HG02943 (cell line): Measurements from ENCODE around the gene PDK3.

ENCODE experiments used
- ATAC-seq: cut with Tn5 transposase; IDR thresholded peaks from one replicate; pipeline ENCODE4 v1.9.1; 2021; ENCODE audit warnings: mild to moderate bottlenecking, low read depth, moderate library complexity; ENCODE audit not compliant: unreplicated experiment

Gene PDK3

DNA sequence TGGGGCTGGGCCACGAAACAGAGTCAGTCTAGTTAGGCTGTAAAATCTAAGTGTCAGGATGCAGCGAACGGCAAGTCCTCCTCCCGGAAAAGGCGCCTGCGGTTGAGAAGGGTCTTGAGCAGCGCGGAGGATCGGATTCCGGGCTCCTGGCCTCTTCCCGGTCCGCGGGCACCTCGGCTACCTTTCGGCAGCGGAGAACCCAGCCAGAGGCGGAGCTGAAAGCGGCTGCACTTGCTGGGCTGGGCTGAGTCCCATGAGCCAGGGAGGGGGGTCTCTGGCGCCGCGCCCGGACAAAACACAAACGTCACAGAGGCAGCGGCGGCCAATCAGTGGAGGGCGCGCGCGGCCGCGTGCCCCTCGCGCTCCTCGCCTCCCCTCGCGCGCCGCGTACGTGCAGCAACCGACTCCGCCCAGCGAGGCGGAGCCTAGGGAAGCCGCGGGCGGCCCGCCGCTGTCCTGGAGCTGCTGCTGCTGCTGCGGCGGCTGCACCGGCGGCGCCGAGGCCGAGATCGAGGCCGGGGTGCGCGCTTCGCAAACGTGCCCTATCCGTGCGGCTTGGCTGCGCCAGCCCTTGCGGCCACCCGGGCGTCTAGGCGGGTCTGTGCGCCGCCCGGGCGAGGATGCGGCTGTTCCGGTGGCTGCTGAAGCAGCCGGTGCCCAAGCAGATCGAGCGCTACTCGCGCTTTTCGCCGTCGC, at the start of gene PDK3:
PDK3 (plus strand) TSS at position 451 of the 696 bp plus-strand sequence; CDS start at position 621, 170 bp downstream.
- peak; percentile 91 for ATAC-seq

DNA sequence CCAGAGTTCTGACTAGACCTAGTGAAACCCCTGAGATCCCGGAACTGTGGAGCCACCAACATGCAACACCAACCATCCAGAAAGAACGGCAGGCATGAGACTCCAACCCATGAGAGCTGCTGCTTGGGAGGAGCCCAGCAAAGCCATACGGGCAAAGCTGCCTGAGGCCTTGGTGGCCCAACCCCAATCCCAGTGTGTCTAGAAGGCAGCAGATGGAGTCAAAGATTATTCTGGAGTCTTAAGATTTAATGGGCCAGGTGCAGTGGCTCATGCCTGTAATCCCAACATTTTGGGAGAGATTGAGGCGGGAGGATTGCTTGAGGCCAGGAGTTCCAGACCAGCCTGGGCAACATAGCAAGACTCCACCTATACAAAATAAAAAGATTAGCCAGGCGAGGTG, 49.2 kb upstream of the PDK3 start:
- ATAC-seq: no peak

DNA sequence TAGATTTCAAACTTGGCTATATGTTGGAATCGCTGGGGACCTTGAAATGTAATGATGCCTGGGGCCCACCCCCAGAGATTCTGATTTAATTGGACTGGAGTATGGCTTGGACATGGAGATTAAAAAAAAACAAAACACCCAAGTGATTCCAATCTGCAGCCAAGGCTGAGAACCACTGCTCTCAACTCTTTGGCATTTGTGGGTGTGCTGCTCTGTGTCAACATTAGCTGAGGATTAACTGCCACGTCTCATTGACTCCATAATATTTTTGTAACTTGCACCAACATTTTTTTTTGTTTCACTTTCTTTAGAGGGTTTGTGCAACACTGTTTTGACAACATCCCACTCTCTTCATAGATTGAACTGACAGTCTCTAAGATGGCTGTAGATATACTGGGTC, 41.1 kb upstream of the PDK3 start:
- ATAC-seq: no peak

DNA sequence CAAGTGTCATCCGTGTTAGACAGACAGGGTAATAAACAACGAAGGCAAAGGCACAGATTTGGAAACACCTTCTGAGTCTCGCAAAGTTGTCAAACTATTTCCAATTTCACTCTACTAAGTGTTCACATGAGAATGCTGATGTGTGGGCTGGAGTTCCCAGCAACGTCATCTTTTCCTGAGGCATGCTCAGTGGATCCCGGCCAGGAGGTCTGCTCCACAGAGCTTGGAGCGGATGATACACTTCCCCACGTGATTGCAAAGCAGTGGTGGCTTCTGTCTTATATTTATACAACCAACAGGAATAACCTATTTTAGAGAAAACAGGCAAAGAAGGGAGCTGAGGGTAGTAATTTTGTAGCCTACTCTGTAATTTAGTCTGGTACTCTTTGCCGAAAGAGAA, 40.1 kb upstream of the PDK3 start:
- no peak for ATAC-seq

DNA sequence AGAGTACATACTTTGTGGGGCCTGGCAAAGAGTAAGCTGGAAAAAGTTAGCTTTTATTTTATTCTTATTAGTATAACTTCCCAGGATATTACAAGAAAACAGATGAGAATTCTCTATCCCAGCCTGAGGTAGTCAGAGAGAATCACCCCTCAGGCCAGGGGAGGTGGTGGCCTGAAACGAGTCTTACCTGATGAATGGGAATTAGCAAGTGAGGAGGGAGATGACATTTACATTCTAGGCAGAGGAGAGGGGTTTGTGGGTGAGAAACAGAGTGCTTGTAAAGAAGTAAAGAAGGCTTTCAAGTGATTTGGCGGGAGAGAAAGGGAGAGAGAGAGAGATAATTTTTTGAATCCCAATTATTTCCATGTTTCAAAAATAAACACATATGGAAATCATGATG, 39.3 kb upstream of the PDK3 start:
- no peak for ATAC-seq

DNA sequence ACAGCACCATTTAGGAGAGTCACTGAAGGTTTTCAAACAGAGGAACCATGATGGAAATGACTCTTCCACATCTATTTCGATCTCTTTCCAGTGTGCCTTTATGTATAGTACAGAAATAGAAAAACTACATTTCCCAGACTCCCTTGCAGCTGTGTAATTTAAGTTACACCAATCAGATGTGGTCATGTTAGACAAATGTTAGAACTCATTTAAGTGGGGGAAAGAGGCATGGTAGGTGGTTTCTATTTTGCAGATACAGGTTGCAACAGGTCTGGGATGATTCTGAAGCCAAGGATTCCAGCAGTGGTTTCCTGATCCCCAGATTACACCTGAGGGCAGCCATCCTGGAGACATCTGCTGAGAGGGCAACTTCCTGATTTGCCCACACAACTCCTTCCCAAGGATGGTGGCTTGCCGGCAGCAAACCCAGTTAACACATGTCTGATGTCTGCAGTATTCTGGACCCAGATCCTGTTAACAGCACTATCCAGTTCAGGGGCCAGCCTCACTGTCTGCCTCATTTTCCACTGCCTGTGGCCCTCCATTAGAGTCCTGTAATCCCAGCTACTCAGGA, 38.7 kb upstream of the PDK3 start:
- no peak for ATAC-seq

DNA sequence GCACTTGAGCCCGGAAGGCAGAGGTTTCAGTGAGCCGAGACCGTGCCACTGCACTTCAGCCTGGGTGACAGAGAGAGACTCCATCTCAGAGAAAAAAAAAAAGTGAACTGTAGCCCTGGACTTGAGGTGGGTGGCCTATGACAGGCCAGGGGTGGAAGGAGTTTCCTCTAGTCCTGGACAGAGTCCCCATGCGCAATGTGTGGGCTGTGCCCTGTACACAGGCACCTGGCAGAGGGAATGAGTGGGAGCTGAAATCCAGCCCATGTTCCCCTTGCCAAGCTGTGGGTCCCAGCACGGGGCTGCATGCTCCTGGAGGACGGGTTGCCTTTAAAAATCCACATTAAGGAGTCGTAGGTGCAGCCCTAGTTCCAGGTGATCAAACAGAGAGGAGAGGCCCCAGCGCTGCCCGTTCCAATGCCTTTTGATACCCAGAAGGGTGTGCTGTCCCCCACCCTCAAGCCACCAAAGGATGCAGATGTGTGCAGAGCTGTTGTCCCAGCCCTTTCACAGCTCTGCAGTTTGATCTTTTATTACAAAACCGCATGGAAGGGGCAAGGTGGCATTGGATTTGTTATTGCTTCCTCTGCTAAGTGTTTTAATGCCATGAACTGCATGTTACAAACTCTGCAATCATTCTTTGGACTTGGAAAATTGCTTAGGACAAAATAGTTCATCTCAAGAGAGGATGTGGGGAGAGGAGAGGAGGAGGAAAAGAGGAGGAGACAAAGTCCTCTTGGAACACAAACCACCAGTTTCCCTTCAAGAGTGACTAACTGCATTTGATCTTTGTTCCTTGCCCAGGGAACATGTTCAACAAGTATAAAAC, 38.0 kb upstream of the PDK3 start:
- no peak for ATAC-seq

DNA sequence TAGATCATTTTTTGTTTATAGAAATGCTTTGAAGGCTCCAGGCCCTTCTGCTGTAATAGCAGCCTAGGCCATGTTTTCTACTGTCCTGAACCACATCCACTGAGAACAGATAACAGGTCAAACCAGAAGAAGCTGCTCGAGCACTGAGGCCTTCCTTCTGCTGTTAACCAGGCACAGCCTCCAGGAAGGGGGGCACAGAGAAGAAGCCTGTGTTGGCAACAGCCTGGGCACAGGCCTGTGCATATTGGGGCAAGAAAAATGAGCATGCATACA, 37.4 kb upstream of the PDK3 start:
- no peak for ATAC-seq

DNA sequence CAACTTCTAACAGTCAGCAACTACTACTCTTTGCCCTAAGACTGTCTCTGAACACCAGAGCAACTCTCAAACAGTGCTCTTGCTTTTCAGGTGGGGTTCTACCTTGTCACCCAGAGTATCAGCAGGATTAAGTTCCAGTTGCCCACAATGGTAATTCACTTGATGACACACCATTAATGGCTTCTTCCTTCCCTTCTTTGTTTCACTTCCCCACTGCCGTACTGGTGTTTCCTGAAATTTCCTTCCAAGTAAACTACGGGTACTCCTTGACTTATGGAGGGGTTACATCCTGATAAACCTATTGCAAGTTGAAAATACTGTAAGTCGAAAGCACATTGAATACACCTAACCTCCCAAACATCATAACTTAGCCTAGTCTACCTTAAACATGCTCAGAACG, 36.6 kb upstream of the PDK3 start:
- no peak for ATAC-seq

DNA sequence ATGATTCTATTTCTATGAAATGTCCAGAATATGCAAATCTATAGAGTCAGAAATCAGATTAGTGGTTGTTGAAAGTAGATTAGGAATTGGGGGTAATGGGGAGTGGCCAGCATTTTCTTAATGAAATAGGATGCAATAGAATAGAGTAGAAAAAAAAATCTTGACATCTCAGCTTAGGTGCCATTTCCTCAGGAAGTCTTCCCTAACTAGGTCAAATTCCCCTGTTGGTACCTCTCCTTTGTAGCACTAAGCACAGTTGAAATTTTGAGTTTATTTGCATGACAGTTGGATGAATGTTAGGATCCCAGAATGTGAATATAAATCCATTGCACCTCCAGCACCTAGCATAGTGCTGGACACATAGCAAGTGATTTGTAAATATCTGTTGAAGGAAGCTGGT, 30.0 kb upstream of the PDK3 start:
- ATAC-seq: no peak

DNA sequence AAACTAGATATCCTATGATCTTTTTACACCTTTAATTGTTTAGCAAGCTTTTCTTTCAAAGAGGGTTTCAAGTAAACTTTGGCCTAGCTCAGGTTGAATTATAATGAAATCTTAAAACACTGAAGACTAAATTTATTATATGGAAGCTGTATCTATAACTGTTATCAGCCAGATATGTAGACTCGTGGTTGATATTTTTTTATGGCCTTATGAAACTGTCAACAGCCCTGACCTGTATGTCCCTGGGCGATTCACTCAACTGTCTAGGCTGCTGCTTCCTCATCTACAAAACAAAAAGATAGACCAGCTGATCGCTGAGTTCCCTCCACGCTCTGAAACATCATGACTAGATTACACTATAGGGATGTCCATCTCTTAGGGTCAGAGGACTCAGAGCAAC, 21.2 kb upstream of the PDK3 start:
- ATAC-seq: no peak

DNA sequence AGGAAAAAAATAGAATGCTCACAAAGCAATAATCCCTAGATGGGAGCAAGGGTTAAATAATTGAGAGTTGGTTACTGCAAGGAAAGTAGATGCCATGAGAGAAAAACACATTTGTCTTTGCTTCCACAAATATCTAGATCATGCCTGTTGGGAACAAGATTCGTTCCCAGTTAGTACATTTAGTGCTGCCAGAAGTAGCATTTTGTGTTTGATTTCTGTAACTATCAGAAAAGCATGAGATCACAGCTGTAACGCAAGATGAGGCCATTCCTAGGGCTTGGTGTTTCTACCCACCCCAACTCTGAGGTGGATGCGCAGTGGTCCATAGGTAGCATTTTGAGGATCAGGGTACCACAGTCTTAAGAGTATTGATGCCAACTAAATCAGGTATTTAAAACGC, 20.4 kb upstream of the PDK3 start:
- no peak for ATAC-seq

DNA sequence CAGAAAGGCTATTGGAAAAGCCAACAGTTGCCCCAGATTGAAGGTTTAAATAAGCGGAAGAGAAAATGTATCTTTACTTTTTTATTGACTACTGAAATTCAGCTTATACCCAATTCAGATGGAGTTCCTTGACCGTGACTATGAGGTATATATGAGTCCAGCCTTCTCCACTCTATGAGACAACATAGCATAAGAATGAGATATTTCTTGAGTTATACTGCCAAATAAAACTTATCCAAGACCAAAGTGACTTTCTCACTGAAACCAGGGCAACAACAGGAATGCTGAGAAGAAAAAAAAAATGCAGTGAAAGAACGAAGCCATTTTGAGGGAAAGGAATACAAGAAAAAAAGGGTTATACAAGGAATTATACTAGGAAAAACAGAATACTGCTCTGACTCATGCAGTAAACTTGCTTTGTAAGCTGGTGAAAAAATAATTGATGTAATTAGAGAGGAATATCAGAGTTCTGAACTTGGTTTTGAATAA, 16.3 kb upstream of the PDK3 start:
- no peak for ATAC-seq

DNA sequence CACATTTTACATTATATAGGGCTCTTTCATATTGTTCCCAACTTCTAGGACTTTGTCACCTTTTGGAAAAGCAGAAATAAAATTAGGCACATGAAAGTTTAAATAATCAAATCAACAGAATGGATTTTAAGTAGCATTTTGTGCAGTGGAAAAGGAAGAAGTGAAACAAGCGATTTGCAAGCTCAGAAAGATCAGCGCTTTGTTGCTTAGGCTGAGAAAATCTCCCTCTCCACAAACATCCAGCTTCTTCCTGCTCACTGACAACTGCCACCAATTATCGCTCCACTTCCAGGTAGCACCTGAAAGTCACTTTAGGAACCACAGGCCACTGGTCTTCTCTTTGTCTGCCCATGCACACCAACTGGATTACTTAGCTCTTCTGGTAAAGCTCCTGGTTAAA, 2.0 kb upstream of the PDK3 start:
- ATAC-seq: no peak

DNA sequence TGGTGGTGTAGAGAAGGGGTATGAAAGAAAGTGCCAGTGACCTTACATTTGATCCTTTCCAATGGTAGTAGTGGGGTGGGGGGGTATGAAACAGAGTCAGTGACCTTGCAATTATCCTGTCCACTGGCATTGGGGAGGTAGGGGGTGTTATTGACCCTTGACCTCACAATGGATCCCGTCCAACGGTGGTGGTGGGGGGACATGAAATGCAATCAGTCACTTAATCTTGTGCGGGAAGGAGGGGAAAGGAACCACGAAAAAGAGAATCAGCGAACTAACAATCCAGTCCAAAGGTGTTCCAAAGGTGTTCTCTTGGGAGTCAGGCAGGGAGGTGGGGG, 619 bp upstream of the PDK3 start:
- no peak for ATAC-seq

DNA sequence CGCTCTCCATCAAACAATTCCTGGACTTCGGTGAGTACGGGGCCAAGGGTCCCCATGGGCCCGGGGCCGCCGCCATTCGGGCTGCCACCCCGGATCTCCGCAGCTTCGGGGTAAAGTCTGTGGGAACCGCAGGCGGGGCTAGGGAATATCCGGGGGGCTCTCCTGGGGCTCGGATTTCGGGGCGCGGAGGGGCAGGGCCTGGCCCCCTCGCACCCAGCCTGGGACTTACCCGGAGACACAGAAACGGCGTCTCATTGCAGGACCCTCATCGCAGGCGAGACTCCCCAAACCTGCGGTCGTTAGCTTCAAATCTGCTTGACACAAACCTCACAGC, 413 bp downstream of the PDK3 start:
- peak; percentile 10 for ATAC-seq

DNA sequence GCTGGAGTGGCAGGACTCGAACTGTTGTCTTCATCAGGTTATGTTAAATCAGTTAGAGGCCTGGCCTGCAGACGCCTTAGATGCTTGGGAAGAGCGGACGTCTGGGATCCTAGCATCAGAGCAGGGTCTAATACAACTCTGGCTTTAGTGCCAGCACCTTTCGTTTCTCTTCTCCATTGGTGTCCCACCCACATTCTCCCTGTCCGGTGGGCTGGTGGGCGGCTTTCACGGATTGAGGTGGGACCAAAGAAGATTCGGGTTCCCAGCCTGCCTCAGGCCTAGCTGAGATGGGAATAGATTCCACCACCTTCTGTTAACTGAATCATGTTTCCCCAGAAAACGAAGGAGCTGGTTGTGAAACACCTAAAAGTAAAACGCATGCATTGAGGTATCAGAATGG, 939 bp downstream of the PDK3 start:
- ATAC-seq: no peak

DNA sequence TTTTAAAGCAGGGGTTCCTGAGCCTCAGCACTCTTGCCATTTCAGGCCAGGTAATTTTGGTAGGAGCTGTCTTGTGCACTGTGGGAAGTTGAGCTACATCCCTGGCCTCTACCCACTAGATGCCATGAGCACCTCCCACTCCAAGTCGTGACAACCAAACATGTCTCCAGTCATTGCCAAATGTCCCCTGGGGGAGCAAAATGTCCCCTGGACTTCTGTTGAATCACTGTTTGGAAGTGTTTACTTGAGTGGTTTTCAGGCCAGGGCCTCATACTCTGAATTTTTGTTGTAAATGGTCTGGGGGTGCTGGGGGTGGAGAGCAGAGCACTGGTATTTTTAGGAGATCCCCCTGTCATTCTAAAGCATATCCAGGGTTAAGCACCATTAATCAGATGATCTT, 3.2 kb downstream of the PDK3 start:
- no peak for ATAC-seq

DNA sequence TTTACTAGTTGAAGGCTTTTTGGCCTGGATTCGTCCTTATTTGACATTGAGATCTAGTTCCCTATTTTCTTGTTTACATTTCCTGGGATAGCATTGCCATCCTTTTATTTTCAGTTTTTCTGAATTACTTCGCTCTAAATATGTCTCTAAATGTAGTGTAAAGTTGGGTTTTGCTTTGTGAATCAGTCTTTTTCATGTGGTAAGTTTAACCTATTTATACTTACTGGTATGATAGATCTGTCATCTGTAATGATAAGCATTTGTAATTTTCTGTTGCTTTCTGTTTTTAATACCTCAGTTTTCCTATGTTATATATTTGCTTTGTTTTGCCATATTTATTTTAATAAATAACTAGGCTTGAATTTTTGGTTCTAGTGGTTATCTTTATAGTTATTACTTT, 6.7 kb downstream of the PDK3 start:
- no peak for ATAC-seq

DNA sequence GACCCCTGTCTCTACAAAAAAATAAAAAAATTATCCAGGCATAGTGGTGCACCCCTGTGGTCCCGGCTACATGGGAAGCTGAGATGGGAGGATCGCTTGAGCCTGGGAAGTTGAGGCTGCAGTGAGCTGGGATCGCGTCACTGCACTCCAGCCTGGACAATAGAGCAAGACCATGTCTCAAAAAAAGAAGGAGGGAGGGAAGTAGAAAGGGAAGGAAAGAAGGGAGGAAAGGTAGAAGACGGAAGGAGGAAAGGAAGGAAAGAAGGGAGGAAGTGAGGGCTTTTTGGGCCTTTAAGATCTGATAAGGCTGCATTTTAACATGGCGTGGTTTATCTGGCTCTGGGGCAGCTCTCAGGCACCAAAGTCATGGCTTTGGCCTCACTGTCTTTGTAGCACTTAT, 10.4 kb downstream of the PDK3 start:
- ATAC-seq: no peak

DNA sequence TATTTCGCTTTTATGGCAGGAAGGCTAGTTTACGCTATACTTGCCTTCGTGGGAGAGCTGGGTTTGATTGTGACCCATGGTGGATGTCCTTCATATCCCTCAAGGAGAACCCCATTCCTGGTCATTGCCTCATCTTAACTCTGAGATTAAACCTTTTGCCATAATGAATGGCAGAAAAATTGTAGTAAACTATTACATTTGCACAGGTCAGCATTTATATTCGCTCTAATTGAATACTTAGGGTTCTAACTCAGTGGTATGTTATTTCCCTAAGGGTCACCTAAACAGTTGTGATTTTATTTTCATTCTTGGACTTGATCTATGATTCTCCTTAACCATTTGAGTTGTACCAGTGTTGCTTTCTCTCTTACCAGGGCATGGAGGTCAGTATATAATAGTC, 13.4 kb downstream of the PDK3 start:
- no peak for ATAC-seq

DNA sequence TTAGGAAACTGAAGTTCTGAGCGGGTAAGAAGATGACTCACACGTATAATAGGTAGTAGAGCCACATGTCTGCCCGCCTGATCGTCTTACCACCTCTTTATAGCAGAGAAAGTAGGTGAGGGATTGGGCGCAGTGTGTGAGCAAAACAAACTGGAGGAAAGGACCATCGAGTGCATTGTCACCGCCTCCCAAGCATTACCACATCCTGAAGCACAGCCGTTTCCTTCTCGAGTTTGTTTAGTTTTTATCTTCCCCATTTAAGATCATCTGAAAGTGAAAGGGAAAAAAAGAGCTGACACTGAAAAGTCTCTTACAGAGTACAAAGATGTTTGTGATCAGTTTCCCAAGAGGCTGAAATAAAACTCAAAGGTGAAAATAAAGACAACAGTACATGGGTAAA, 14.8 kb downstream of the PDK3 start:
- ATAC-seq: peak; percentile 97
